ENCODE data around the gene DAB1.

DNA sequence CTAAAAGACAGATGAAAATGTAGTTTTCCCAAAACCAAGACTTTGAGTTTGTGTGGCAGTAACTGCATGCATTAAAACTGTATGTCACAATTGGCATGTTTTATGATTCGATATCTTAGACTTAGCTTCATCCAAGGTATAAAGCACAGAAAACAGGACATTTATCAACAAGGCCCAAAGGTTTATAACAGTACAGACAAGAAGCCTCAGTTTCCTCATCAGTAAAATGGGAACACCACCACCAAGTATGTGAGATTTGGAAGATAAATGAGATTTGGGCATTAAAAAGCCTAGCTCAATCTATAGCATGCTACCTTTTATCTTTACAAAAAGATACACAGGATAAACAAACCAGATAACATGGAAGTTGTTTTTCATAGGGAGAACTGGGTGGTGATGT is 128.5 kb downstream of the DAB1 start:
- no peak for TF ChIP-seq POLR2A (IDR thresholded peaks at IDR 0.05)
- TF ChIP-seq, protein P1, sequence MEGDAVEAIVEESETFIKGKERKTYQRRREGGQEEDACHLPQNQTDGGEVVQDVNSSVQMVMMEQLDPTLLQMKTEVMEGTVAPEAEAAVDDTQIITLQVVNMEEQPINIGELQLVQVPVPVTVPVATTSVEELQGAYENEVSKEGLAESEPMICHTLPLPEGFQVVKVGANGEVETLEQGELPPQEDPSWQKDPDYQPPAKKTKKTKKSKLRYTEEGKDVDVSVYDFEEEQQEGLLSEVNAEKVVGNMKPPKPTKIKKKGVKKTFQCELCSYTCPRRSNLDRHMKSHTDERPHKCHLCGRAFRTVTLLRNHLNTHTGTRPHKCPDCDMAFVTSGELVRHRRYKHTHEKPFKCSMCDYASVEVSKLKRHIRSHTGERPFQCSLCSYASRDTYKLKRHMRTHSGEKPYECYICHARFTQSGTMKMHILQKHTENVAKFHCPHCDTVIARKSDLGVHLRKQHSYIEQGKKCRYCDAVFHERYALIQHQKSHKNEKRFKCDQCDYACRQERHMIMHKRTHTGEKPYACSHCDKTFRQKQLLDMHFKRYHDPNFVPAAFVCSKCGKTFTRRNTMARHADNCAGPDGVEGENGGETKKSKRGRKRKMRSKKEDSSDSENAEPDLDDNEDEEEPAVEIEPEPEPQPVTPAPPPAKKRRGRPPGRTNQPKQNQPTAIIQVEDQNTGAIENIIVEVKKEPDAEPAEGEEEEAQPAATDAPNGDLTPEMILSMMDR (IDR thresholded peaks at IDR 0.05) = no peak
- TF ChIP-seq POLR2AphosphoS5 (IDR thresholded peaks at IDR 0.05) = no peak
- TF ChIP-seq EP300 (IDR thresholded peaks at IDR 0.05) = no peak

All from sigmoid colon (tissue), 4 donors.